Activated CD4-positive, alpha-beta T cell treated with anti-CD3 and anti-CD28 coated beads for 1 hour (primary cell): ENCODE data around the gene TXNIP.

Source experiments
- DNase-seq: peaks from one replicate; pipeline ENCODE4 v3.0.0-alpha.2; 2020

Gene TXNIP

DNA sequence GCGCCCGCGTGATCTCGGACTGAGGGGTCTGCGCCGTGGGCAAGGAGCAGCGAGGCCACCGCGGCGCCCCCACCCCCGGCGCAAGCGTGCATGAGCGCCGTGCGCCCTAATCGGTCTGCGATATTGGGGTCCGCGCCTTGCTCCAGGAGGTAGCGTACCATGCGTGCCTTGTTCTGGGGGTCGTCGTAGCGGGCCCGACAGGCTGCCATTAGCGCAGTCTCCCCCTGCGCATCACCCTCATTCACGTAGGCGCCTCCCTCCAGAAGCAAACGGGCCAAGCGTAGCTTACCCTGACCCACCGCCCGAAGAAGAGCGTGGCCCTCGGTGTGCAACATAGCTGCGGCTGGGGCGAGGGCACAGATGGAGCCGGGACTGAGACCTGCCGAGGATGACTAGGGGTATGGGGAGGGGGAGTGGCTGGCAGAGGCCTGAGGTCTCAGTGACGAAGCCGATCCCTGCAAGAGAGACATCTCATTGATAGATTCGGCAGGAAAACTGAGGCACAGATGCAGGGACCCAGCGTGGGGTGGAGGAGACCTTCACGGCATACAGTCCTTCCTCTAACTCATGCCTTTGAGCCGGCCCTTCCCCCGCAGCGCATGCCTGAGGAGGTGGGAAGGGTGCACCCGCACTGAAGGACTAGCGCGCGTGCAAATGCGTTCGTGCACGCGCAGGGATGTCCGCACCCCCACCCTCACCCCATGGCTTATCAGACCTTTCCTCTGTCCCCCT lies 34.8 kb downstream of the TXNIP start:
- DNase-seq: no peak

GRCh38 chr1:145961109-145961424 lies 35.3 kb downstream of the TXNIP start:
- DNase-seq: no peak

DNA sequence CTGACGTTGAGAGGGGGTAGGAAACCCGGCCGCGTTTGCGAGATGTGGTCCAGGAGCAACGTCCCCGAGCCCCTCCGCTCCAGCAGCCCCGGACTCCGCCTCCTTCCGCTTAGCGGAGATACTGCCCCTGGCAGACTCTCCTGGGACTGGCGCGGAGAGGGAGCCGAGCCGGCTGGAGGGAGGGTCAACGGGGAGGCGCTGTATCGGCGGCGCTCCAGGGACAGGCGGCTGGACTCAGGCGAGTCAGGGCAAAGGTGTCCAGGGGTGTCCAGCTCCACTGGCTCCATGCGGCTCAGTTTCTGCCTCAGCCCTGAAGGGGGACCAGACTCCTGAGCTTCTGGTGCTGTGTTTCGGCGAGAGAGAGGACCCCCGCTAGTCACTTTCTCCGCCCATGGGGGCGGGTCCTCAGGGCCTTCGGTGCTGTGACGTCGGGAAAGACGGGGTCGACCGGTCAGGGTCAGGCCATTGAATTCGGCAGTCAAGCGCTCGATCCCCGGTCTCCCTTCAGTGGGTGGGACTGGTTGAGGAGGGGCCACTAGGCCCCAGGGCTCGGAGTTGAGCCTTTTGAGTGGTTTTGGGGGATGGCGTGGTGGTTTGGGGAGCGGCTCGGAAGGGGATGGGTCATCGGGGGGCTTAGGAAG lies 35.8 kb downstream of the TXNIP start:
- no peak for DNase-seq

GRCh38 chr1:145959957-145960467 lies 36.4 kb downstream of the TXNIP start:
- DNase-seq: no peak

GRCh38 chr1:145959333-145959732 lies 37.0 kb downstream of the TXNIP start:
- DNase-seq: no peak

GRCh38 chr1:145958734-145959133 lies 37.6 kb downstream of the TXNIP start:
- no peak for DNase-seq

DNA sequence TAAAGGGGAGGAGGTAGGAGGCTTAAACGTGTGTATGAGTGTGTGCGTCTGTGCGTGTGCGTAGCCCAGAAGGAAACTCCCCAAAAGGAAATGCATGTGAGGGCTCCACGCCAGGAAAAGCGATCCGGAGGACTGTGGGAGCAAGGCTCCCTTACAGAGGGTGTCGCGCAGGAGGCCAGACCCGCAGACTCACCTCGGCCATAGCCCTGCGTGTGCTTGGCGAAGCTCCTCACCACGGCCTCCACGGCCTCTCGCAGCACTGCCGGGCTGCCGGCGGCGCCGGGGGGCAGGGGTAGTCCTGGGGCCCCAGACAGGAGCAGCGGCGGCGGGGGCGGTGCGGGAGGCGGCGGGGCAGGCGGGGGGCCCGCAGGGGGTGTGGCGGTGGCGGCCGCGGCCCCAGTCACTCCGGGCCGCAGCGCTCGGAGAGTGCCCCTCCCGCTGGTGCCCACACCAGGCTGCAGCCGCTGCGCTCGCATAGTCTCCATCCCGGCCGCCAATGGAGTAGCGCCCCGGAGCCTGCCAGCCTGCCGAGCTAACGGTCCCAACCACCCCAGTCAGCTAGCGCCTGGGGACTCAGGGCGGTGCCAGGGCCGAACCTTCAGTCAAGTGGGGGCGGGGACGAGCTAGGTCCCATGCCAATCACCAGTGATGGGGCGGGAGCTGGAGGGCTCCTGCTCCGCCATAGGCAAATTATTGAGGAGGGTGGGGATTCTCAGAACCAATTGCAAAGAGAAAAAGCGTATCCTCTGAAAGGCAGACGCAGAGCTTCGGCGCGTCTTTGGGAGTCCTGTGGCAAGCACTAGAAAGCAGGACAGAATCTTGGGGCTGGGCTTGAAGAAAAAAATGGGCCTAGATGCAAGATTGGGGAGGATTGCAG lies 38.7 kb downstream of the TXNIP start, which contains the start of gene LIX1L:
Gene LIX1L, minus strand, starts transcription at position 575 of the 877 bp plus-strand sequence. Its CDS starts 90 bp downstream, at position 485.
- peak; percentile 90 for DNase-seq

DNA sequence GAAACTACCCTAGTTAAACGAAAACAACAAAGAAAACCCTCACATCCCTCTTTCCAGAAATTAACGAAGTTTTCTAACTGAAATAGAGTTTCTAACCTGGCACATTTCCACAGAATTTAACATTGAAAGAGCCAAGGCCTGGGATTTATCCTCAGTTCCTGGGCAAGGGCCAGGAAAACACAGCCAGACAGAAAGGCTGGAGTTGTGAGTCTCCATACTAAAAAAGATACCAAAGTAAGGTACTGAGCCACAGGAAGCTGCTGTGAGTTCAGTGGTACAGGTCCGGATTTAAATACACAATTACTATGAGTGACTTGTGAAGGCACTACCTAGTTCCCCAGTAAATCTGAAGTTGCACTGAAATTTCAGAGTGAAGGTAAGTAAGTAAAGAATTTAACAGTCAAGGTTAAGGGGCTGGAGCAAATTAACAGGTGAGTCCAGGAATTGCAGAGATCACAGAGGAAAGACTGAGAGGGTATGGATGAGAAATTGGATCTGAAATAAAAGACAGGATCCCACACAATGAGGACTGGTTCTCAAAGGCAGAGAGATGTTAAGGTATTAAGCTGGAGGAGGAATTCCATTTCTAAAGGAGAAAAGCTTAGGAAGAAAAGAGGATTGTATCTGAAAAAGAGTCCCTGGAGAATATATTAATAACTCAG lies 39.5 kb downstream of the TXNIP start:
- no peak for DNase-seq

DNA sequence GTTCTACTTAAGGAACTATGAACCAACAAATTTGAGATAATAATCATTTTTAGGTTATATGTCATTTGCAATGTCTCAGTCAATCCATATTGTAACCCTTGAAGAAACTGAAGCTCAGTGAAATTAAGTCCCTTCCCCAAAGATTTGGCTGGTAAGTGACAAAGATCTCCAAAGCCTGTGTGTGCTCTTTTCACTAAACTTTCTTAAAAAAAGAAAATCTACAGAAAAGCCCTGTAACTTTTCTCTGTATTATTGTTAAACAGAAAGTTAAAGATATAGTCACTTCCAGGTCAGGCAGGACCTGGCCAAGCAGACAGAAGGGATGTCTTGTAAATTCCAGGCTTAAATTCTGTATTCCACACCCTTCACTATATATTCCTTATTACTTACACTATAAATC lies 40.0 kb downstream of the TXNIP start:
- DNase-seq: no peak

GRCh38 chr1:145955436-145955835 lies 40.9 kb downstream of the TXNIP start:
- no peak for DNase-seq

- DNase-seq: no peak
Measured at GRCh38 chr1:145953861-145954260, 42.5 kb downstream of the TXNIP start.

DNA sequence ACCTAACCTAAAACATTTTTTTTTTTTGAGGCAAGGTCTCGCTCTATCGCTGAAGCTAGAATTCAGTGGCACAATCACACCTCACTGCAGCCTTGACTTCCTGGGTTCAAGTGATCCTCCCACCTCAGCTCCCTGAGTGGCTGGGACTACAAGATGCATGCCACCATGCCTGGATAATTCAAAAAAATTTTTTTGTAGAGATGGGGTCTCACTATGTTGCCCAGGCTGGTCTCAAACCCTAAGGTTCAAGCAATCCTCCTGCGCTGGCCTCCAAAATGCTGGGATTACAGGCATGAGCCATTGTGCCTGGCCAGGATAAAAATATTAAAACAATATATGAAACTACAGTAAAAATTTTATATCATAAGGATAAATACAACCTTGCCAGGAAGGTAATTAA lies 43.5 kb downstream of the TXNIP start:
- DNase-seq: no peak

GRCh38 chr1:145951526-145951925 lies 44.9 kb downstream of the TXNIP start:
- no peak for DNase-seq

DNA sequence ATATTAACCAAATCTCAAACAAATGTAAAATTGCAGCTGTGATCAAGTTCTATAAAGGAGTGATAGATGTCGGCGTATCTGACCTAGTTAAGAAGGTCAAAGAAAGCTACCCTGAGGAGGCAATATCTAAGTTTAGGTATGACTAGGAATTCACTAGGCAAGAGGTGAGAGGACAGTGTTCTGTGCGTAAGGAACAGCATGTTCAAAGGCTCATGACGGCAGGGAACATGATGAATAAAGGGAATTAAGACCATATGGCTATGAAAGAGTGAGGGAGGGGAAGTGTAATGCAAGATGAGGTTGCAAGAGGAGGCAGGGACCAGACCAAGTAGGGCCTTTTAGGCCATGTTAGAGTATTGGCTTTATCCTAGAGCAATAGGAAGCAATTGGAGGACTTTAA lies 47.2 kb downstream of the TXNIP start:
- no peak for DNase-seq

- DNase-seq: no peak
Measured at GRCh38 chr1:145947551-145947950, 48.8 kb downstream of the TXNIP start.

GRCh38 chr1:145946477-145946986 lies 49.8 kb downstream of the TXNIP start:
- no peak for DNase-seq

DNA sequence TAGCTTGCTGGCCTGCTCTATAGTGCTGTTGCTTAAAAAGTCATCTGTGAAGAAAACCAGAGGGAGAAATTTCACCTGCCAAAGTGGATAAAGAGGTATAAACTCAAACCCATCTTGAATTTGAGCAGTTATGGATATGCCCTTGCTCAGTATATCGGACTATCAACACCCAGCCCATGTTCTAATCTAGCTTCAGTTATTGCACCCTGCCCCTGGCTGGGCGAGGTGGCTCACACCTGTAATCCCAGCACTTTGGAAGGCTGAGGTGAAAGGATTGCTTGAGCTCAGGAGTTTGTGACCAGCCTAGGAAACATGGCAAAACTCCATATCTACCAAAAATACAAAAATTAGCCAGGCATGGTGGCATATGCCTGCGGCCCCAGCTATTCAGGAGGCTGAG lies 51.8 kb downstream of the TXNIP start:
- DNase-seq: no peak

- DNase-seq: no peak
Measured at GRCh38 chr1:145942871-145943270, 53.5 kb downstream of the TXNIP start.
